SU-DHL-6 (cell line): ENCODE results near the gene VWA8.

Experiments used
- H2AFZ ChIP-seq: fragments of 200-600 bp; sonication (generic); 2 replicates; pipeline ENCODE4 v1.6.1; 2014; ENCODE audit warnings: low read depth, mild to moderate bottlenecking, moderate library complexity, mixed read lengths, antibody characterized with exemption, low read length; ENCODE audit not compliant: severe bottlenecking
- H3F3A ChIP-seq: fragments of 200-600 bp; shearing (Covaris generic); 2 replicates; pipeline ENCODE4 v1.6.0; 2016; ENCODE audit warnings: antibody characterized with exemption, mild to moderate bottlenecking; ENCODE audit not compliant: insufficient read depth
- H3K27ac ChIP-seq: fragments of 200-600 bp; sonication (generic); 2 replicates; pipeline ENCODE4 v1.5.1; 2016; ENCODE audit warnings: low read depth, mild to moderate bottlenecking, low read length, moderate library complexity, mixed read lengths
- H3K27me3 ChIP-seq: fragments of 200-600 bp; sonication (generic), shearing (Covaris generic); 2 replicates; pipeline ENCODE4 v1.6.0; 2014; ENCODE audit warnings: mild to moderate bottlenecking, low read length
- H3K36me3 ChIP-seq: fragments of 200-600 bp; sonication (generic); 2 replicates; pipeline ENCODE4 v1.6.1; 2014; ENCODE audit warnings: mild to moderate bottlenecking, low read length, mixed read lengths
- H3K4me2 ChIP-seq: fragments of 300-600, 200-600 bp; shearing (Covaris generic), sonication (generic); 2 replicates; pipeline ENCODE4 v1.6.0; 2014; ENCODE audit warnings: low read length, low read depth, mild to moderate bottlenecking; ENCODE audit not compliant: poor library complexity, severe bottlenecking
- H3K4me3 ChIP-seq: fragments of 200-600 bp; sonication (generic); 2 replicates; pipeline ENCODE4 v1.5.1; 2014; ENCODE audit warnings: antibody characterized with exemption, low read length, mild to moderate bottlenecking, mixed read lengths; ENCODE audit not compliant: insufficient read depth, poor library complexity, severe bottlenecking
- H3K79me2 ChIP-seq: fragments of 200-600 bp; sonication (generic); 2 replicates; pipeline ENCODE4 v1.6.1; 2014; ENCODE audit warnings: mild to moderate bottlenecking, low read length, moderate library complexity; ENCODE audit not compliant: insufficient read depth
- H3K9ac ChIP-seq: fragments of 200-600 bp; sonication (generic); 2 replicates; pipeline ENCODE4 v1.7.0; 2014; ENCODE audit warnings: mild to moderate bottlenecking, low read length
- H3K9me2 ChIP-seq: fragments of 200-600 bp; sonication (generic); replicated peaks from 2 replicates; pipeline ENCODE4 v1.6.1; 2014; ENCODE audit warnings: low read length; ENCODE audit not compliant: insufficient read depth
- H3K9me3 ChIP-seq: fragments of 200-600 bp; sonication (generic); 2 replicates; pipeline ENCODE4 v1.6.1; 2014; ENCODE audit warnings: low read length, mixed read lengths; ENCODE audit not compliant: insufficient read depth
- H4K20me1 ChIP-seq: fragments of 200-600 bp; sonication (generic); 2 replicates; pipeline ENCODE4 v1.6.1; 2014; ENCODE audit warnings: low read depth, mild to moderate bottlenecking, antibody characterized with exemption, low read length, moderate library complexity, mixed read lengths
- EZH2phosphoT487 ChIP-seq: fragments of 200-600 bp; sonication (generic), shearing (Covaris generic); conservative IDR thresholded peaks from 2 replicates; pipeline ENCODE4 v1.6.1; 2018; ENCODE audit warnings: mild to moderate bottlenecking, antibody characterized with exemption, low read length, moderate library complexity, mixed read lengths
- TF ChIP-seq, protein P1 (sequence below): fragments of 200-600 bp; sonication (generic); IDR thresholded peaks from one replicate; pipeline ENCODE4 v1.5.1; 2017; ENCODE audit warnings: antibody characterized with exemption, mild to moderate bottlenecking, low read length, moderate library complexity; ENCODE audit not compliant: insufficient read depth, poor library complexity, severe bottlenecking

VWA8 gene

DNA sequence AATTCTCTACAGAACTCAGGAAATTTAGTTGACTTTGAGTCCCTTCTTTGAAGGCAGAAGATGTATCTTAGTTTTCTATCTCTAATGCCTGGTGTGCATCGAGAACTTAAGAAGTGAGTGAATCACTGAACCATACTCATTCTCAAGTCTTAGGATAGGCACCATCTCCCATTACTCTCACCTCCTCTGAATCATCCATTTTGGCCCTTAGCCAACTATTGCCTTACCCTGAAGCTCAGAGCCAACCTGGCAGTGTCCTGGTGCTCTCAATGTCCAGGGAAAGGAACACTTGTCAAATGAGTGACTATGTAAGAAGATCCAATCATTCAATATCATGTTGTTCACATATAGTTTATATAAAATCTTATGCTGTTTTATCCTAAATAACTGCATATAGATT, 357.0 kb downstream of the VWA8 start:
- Histone ChIP-seq H3K9me3 (no peaks in the 10 kb centered on the region), H3K36me3 (no peaks in the 10 kb centered on the region), H3K4me3 (no peak overlapping the region), H3K27me3 (no peaks in the 10 kb centered on the region), H3K27ac (no peak overlapping the region), H3K9me2 (no peaks in the 10 kb centered on the region), H3K9ac (no peak overlapping the region), H3K79me2 (no peaks in the 10 kb centered on the region), H2AFZ (no peak overlapping the region), H4K20me1 (no peaks in the 10 kb centered on the region), H3K4me2 (no peak overlapping the region), H3F3A (no peaks in the 10 kb centered on the region)
- no peak for TF ChIP-seq EZH2phosphoT487
- TF ChIP-seq, protein P1, sequence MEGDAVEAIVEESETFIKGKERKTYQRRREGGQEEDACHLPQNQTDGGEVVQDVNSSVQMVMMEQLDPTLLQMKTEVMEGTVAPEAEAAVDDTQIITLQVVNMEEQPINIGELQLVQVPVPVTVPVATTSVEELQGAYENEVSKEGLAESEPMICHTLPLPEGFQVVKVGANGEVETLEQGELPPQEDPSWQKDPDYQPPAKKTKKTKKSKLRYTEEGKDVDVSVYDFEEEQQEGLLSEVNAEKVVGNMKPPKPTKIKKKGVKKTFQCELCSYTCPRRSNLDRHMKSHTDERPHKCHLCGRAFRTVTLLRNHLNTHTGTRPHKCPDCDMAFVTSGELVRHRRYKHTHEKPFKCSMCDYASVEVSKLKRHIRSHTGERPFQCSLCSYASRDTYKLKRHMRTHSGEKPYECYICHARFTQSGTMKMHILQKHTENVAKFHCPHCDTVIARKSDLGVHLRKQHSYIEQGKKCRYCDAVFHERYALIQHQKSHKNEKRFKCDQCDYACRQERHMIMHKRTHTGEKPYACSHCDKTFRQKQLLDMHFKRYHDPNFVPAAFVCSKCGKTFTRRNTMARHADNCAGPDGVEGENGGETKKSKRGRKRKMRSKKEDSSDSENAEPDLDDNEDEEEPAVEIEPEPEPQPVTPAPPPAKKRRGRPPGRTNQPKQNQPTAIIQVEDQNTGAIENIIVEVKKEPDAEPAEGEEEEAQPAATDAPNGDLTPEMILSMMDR, result no peak

- Histone ChIP-seq H2AFZ (no peak overlapping the region), H3F3A (no peaks in the 10 kb centered on the region)
Observed at GRCh38 chr13:41601718-41602445, 359.0 kb downstream of the VWA8 start.

GRCh38 chr13:41599619-41600018, 361.3 kb downstream of the VWA8 start:
- H3K9ac ChIP-seq, result no peak overlapping the region
- TF ChIP-seq, protein P1, result no peak
- TF ChIP-seq EZH2phosphoT487, result no peak

More at GRCh38 chr13:41601718-41602445, 359.0 kb downstream of the VWA8 start:
- Histone ChIP-seq H3K9me2 (no peaks in the 10 kb centered on the region), H3K36me3 (no peaks in the 10 kb centered on the region), H3K9me3 (no peaks in the 10 kb centered on the region), H3K9ac (no peak overlapping the region), H3K27ac (no peak overlapping the region), H3K4me3 (no peak overlapping the region), H3K79me2 (no peaks in the 10 kb centered on the region), H3K4me2 (no peak overlapping the region), H3K27me3 (no peaks in the 10 kb centered on the region), H4K20me1 (no peaks in the 10 kb centered on the region)
- TF ChIP-seq, protein P1, result no peak
- TF ChIP-seq EZH2phosphoT487, result no peak

More at GRCh38 chr13:41599619-41600018, 361.3 kb downstream of the VWA8 start:
- Histone ChIP-seq H3K4me2 (no peak overlapping the region), H3K9me3 (no peaks in the 10 kb centered on the region), H3K36me3 (no peaks in the 10 kb centered on the region), H3K79me2 (no peaks in the 10 kb centered on the region), H3K27me3 (no peaks in the 10 kb centered on the region), H3K4me3 (no peak overlapping the region), H3K9me2 (no peaks in the 10 kb centered on the region), H3K27ac (no peak overlapping the region), H2AFZ (no peak overlapping the region), H3F3A (no peaks in the 10 kb centered on the region), H4K20me1 (no peaks in the 10 kb centered on the region)
